Small intestine (tissue), 7 donors: ENCODE results near the gene TAF1C. TPM values are rescaled to one million over a fixed set of nuclear protein-coding genes. Genes with fewer than 3 reads are reported as not detected.
"Not testable (repeated sequence)": the region's sequence is repeated elsewhere in the genome, so short reads cannot be mapped to it uniquely, and the experiment has no call there.

Experiments
- DNase-seq, 2 donors: peaks; one replicate each; pipeline versions ENCODE4 v3.0.0 to v3.0.0-alpha.2; 2013
- FAIRE-seq: peaks from 2 replicates; lab custom pipeline; 2012; peaks lifted over from hg19 to GRCh38; lab: Jason Lieb, UNC
- H3K27ac ChIP-seq, 3 donors: one replicate each; pipeline ENCODE4 v1.5.1; 2013; ENCODE audit warnings: low read length in 2 of 3, mild to moderate bottlenecking in 2 of 3, control low read depth in 1 of 3, inconsistent platforms in 1 of 3, low read depth in 1 of 3, moderate library complexity in 1 of 3
- H3K27me3 ChIP-seq, 3 donors: one replicate each; pipeline ENCODE4 v1.6.1; 2013; ENCODE audit warnings: low read length in 3 of 3, inconsistent platforms in 1 of 3; ENCODE audit not compliant: control insufficient read depth in 3 of 3, insufficient read depth in 3 of 3
- H3K36me3 ChIP-seq, 3 donors: one replicate each; pipeline ENCODE4 v1.6.1; 2013; ENCODE audit warnings: low read length in 3 of 3, inconsistent platforms in 1 of 3, low read depth in 1 of 3, mild to moderate bottlenecking in 1 of 3, moderate library complexity in 1 of 3; ENCODE audit not compliant: control insufficient read depth in 3 of 3, insufficient read depth in 2 of 3
- H3K4me1 ChIP-seq, 3 donors: one replicate each; pipeline ENCODE4 v1.6.1; 2013; ENCODE audit warnings: low read length in 2 of 3, inconsistent platforms in 1 of 3, low read depth in 1 of 3, mild to moderate bottlenecking in 1 of 3, moderate library complexity in 1 of 3; ENCODE audit not compliant: control insufficient read depth in 3 of 3, insufficient read depth in 2 of 3
- H3K4me3 ChIP-seq, 3 donors: one replicate each; pipeline ENCODE4 v1.5.1; 2013; ENCODE audit warnings: low read length in 3 of 3, control low read depth in 1 of 3, inconsistent platforms in 1 of 3, low read depth in 1 of 3, mild to moderate bottlenecking in 1 of 3, moderate library complexity in 1 of 3
- H3K9me3 ChIP-seq, 2 donors: one replicate each; pipeline ENCODE4 v1.6.1; 2013; ENCODE audit warnings: low read depth in 1 of 2, low read length in 1 of 2; ENCODE audit not compliant: control insufficient read depth in 2 of 2, insufficient read depth in 1 of 2
- WGBS, 3 donors: extraction: QIAGEN DNeasy Blood & Tissue Kit; methylation state at CpG; one replicate each; pipeline ENCODE4 v1.1.7; 2013; 5-methylcytosine and 5-hydroxymethylcytosine counted together
- polyA plus RNA-seq, 4 donors: library from polyadenylated mRNA; stranded (reverse) in 3 of 4; unstranded in 1 of 4; fragments of 200-250 nt in 3 of 4; fragments of 120-200 nt in 1 of 4; gene quantifications; one replicate each; pipeline versions ENCODE4 v1.2.1 to v1.2.3, GENCODE V29; 2013
- donor health status: healthy with polysubstance abuse.
- donor health status: control.
- donor health status: control.
- donor health status: Bipolar disorder and iron deficiency.
- donor health status: healthy.

Gene TAF1C
- polyA plus RNA-seq, 4 donors, result 33.4 to 61.3 (median 39.9) TPM

DNA sequence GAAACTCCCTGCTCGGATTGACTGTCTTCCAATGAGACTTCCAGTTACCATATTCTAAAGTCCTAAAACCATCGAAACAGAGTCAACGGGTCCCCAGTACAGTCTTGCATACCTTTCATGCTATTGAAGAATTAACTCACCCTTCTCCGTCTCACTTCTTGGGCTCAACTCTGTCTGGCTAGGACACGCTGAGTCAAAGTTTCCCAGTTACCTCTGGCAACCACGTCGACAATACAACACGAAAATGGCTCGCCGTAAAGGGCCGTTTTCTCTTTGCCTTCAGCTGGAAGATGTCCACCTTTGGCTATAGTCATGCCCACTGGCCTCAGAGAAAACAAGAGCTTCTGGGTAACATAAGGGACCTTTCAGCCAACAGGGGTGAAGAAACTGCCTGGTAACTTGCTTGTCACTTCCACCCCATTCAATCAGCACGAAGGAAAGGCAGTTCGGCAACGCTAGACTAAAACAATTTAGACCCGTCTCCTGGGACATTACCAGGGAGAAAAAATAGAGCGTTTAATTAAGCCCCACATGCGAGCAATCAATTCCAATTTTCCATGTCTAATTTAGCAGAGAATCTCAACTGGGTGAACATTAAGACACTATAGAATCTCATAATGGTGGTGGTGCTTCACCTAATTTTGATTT is 31.4 kb upstream of the TAF1C start:
- FAIRE-seq (no peak), DNase-seq (no peak)
- 85 to 86% (median 86%) methylated on average over 17 of the region's 17 CpGs for WGBS, 3 donors
- Histone ChIP-seq H3K4me1 (no peaks in the 10 kb centered on the region), H3K27me3 (peaks cover 0 to 2% (median 0%) of the 10 kb centered on the region in 3 donors), H3K9me3 (no peaks in the 10 kb centered on the region), H3K27ac (no peak overlapping the region), H3K36me3 (no peaks in the 10 kb centered on the region), H3K4me3 (no peak overlapping the region)

DNA sequence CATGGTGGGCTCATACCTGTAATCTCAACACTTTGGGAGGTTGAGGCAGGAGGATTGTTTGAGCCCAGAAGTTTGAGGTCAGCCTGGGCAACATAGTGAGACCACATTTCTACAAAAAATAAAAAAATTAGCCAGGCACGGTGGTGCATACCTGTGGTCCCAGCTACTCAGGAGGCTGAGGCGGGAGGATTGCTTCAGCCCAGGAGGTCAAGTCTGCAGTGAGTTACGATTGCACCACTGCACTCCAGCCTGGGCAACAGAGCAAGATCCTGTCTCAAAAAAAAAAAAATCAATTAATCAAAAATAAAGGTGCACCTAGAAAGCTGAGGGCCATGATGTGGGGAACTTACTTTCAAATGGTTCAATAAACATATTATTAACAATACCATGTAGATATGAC is 29.3 kb upstream of the TAF1C start:
- H3K4me3 ChIP-seq, H3K9me3 ChIP-seq, H3K4me1 ChIP-seq, H3K27me3 ChIP-seq, H3K27ac ChIP-seq, DNase-seq, H3K36me3 ChIP-seq, FAIRE-seq: not testable (repeated sequence)
- 89 to 94% (median 89%) methylated on average over 3 of the region's 3 CpGs for WGBS, 3 donors

DNA sequence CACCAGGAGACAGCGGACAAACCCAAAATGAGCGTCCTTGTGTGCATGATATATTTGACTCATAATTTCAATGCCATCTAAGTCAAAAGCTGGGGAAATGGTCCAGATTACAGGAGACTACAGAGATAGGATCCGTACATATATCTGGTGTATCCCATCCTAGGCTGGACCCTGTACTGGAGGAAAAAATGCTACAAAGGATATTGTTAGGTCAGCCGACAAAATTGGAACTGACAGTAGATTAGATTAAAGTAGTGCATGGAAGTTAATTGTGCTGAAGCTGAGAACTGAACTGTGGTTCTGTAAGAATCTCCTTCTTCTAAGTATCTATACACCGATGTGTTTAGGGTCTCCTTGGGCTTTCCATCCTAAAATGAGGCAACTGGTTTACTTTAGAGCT is 28.7 kb upstream of the TAF1C start:
- H3K27me3 ChIP-seq, result no peaks in the 10 kb centered on the region
- H3K27ac ChIP-seq, result no peak overlapping the region
- H3K36me3 ChIP-seq, result no peaks in the 10 kb centered on the region
- H3K4me1 ChIP-seq, result no peaks in the 10 kb centered on the region
- WGBS, 3 donors, result 82 to 86% (median 85%) methylated on average over 5 of the region's 5 CpGs
- no peaks in the 10 kb centered on the region for H3K9me3 ChIP-seq
- DNase-seq, result no peak
- FAIRE-seq, result no peak
- no peak overlapping the region for H3K4me3 ChIP-seq

DNA sequence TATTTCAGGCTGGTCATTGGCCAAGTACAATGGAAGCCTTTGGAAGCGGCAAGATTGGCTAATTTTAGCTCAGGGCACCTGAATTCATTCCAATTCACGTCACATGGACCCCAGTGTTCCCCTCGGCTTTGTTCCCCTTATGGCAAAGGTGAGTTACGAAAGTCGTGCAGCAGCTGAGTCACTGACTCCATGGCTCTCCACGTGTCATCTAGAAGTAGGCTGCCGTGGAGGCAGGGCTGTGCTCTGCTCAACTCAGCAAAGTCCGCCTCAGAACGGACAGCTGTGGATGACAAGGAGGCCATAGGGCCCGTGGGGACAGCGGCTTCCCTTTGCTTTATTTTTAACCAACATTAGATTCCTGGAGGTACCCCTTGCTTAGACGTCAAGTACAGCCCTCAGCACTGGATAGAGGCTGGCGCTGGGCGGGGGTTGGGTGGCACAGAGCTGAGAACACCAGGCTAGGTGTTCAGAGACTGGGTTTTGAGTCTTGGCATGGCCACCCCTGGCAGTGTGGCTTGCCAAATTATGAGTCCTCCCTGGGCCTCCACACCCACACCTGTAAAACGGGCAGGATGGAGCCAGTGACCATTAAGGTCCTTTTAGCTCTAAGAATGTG is 27.7 kb upstream of the TAF1C start:
- WGBS, 3 donors, result 82 to 86% (median 85%) methylated on average over 15 of the region's 15 CpGs
- H3K27ac ChIP-seq, result no peak overlapping the region
- H3K9me3 ChIP-seq, result no peaks in the 10 kb centered on the region
- no peak for DNase-seq
- H3K36me3 ChIP-seq, result no peaks in the 10 kb centered on the region
- no peaks in the 10 kb centered on the region for H3K4me1 ChIP-seq
- no peak overlapping the region for H3K4me3 ChIP-seq
- no peak for FAIRE-seq
- H3K27me3 ChIP-seq, result no peaks in the 10 kb centered on the region

DNA sequence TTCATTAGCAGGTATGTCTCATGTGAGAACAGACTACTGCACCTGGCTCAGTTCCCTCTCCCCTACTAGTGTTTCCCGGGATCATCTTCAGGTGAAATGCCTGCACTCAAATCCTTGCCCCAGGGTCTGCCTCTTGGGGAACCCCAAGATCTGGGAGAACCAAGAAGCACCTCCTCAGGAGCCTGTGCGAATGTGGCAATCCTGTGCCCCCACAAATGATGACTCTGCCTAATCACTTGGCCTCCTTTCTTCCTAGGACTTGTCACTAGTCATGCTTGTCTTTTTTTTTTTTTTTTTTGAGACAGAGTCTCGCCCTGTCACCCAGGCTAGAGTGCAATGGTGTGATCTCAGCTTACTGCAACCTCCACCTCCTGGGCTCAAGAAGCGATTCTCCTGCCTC is 25.8 kb upstream of the TAF1C start:
- 78 to 88% (median 81%) methylated on average over 4 of the region's 4 CpGs for WGBS, 3 donors
- FAIRE-seq (no peak), DNase-seq (no peak)
- no peak overlapping the region for H3K4me3 ChIP-seq
- no peaks in the 10 kb centered on the region for H3K9me3 ChIP-seq
- no peak overlapping the region for H3K27ac ChIP-seq
- H3K4me1 ChIP-seq, result no peaks in the 10 kb centered on the region
- H3K27me3 ChIP-seq, result no peaks in the 10 kb centered on the region
- H3K36me3 ChIP-seq, result no peaks in the 10 kb centered on the region

DNA sequence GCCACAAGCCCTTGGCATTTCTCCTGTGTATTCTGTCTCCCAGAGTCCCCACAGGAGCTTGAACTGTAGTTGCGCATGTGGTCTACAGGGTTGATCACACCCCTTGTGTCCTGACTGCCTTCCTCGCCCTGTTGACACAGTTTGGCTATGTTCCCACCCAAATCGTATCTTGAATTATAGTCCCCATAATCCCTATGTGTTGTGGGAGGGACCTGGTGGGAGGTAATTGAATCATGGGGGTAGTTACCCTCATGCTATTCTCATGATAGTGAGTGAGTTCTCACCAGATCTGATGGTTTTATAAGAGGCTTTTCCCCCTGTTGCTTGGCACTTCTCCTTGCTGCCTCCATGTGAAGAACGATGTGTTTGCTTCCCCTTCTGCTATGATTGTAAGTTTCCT is 25.3 kb upstream of the TAF1C start:
- Histone ChIP-seq H3K36me3 (no peaks in the 10 kb centered on the region), H3K4me3 (no peak overlapping the region), H3K27me3 (no peaks in the 10 kb centered on the region), H3K9me3 (no peaks in the 10 kb centered on the region), H3K27ac (no peak overlapping the region), H3K4me1 (no peaks in the 10 kb centered on the region)
- DNase-seq (no peak), FAIRE-seq (no peak)
- 43 to 60% (median 46%) methylated on average over 4 of the region's 4 CpGs for WGBS, 3 donors

DNA sequence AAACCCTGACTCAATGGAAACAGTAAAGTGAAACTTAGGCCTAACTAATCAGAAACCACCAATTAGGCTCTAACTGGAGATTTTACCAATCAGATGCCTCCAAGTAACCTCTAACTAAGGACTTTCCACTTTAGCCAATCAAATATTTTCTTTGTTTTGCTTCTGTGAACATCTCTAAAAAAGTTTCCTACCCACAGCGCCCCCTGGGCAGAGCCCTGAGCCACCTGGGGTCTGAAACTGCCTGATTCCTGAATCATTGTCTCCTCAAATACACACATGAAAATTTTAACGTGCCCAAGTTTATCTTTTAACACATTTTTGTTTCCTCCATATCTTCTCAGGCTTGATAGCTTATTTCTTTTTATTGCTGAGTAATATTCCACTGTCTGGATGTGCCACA is 23.1 kb upstream of the TAF1C start:
- FAIRE-seq (no peak), DNase-seq (no peak)
- Histone ChIP-seq H3K4me3 (no peak overlapping the region), H3K4me1 (no peaks in the 10 kb centered on the region), H3K36me3 (no peaks in the 10 kb centered on the region), H3K9me3 (no peaks in the 10 kb centered on the region), H3K27me3 (no peaks in the 10 kb centered on the region), H3K27ac (no peak overlapping the region)
- WGBS, 3 donors, result 77 to 86% (median 83%) methylated on average over 2 of the region's 2 CpGs

DNA sequence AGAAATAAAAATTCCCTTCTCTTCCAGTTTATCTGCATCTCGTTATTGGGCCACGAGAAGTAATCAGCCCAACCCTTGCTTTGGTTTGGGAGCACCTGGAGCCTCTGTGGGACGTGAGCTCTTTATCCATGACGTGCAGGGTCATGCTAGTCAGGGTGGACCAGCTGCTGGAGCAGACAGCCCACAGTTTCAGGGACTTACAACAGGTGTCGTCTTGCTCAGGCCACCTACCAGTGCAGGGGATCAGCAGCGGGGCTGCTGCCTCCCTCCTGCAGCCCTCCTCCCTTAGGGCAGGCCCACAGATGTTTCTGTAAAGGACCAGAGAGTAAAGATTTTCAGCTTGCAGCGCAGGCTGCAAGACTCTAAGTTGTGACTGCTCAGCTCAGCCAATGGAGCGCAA is 21.0 kb upstream of the TAF1C start:
- FAIRE-seq, result no peak
- WGBS, 3 donors, result 74 to 79% (median 78%) methylated on average over 8 of the region's 8 CpGs

DNA sequence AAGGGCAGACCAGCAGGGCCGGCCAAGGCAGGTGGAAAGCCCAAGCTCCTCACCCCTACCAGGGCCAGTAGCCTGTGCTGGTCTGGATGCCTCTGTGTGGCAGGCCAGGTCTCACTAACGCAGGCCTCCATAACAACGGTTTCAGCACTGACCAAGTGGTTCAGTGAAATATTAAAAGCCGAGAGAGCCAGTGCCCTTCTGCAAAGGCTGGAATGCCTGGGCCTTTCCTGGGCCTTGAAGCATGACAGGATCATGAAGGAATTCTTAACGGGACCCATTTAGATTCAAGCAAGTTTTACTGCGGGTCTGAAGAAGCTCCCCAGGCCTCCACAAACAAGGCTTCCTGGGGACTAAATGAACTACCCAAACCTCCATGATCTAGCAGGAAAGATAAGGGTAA is 20.4 kb upstream of the TAF1C start:
- H3K9me3 ChIP-seq, result no peaks in the 10 kb centered on the region
- FAIRE-seq (no peak), DNase-seq (no peak)
- H3K4me1 ChIP-seq, result no peaks in the 10 kb centered on the region
- 70 to 80% (median 73%) methylated on average over 6 of the region's 6 CpGs for WGBS, 3 donors
- no peak overlapping the region for H3K27ac ChIP-seq
- no peaks in the 10 kb centered on the region for H3K36me3 ChIP-seq
- H3K27me3 ChIP-seq, result no peaks in the 10 kb centered on the region
- H3K4me3 ChIP-seq, result no peak overlapping the region

More for the DNA sequence above, 21.0 kb upstream of the TAF1C start:
- Histone ChIP-seq H3K4me3 (no peak overlapping the region), H3K27me3 (no peaks in the 10 kb centered on the region), H3K27ac (no peak overlapping the region), H3K36me3 (no peaks in the 10 kb centered on the region), H3K9me3 (no peaks in the 10 kb centered on the region), H3K4me1 (no peaks in the 10 kb centered on the region)
- DNase-seq, result no peak
